MM.1S (cell line): ENCODE measurements around the gene FBXL7.

Experiments
- EZH2phosphoT487 ChIP-seq: fragments of 300-600 bp; sonication (generic); IDR thresholded peaks from 2 replicates; pipeline ENCODE4 v1.6.1; 2018; ENCODE audit warnings: antibody characterized with exemption, low read length
- TF ChIP-seq, protein P1 (sequence below): fragments of 300-600 bp; sonication (generic); IDR thresholded peaks from 2 replicates; pipeline ENCODE4 v1.5.1; 2016; ENCODE audit warnings: antibody characterized with exemption, low read length, mixed read lengths

DNA sequence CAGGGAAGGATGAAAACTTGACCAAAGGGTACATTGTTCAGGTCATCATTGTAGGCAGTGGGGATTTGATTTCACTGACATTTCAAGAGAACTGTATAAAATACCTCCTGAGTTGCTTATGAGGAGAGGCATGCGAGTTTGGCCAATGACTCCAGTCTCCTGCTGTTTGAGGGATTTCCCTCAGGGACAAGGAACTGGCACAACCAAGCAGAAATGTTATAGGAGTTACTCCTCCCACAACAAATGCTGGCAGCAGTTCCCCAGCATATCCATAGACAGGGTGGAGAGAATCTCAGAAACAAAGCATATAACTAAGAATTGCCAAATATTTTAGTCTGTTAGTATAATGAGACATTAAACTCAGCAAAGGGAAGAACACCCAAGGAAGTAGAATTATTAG, 47.2 kb upstream of the FBXL7 start:
- TF ChIP-seq, protein P1, sequence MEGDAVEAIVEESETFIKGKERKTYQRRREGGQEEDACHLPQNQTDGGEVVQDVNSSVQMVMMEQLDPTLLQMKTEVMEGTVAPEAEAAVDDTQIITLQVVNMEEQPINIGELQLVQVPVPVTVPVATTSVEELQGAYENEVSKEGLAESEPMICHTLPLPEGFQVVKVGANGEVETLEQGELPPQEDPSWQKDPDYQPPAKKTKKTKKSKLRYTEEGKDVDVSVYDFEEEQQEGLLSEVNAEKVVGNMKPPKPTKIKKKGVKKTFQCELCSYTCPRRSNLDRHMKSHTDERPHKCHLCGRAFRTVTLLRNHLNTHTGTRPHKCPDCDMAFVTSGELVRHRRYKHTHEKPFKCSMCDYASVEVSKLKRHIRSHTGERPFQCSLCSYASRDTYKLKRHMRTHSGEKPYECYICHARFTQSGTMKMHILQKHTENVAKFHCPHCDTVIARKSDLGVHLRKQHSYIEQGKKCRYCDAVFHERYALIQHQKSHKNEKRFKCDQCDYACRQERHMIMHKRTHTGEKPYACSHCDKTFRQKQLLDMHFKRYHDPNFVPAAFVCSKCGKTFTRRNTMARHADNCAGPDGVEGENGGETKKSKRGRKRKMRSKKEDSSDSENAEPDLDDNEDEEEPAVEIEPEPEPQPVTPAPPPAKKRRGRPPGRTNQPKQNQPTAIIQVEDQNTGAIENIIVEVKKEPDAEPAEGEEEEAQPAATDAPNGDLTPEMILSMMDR = no peak
- TF ChIP-seq EZH2phosphoT487 = no peak
